Activated B cell treated with CpG ODN at 0.5 μM for 24 hours (primary cell): ENCODE measurements around the gene SMC3. TPM values are rescaled to one million over a fixed set of nuclear protein-coding genes. Genes with fewer than 3 reads are reported as not detected.

Experiments
- ATAC-seq: fragments of 200-7000 bp; cut with Tn5 transposase; one replicate; pipeline ENCODE4 v1.10.0; 2021; ENCODE audit warnings: low read depth, mild to moderate bottlenecking, moderate library complexity
- CTCF ChIA-PET: fragments of 350-600 bp; sonication (Branson Sonifier 250); formaldehyde crosslinking; loops from one replicate; lab custom pipeline; 2021; ENCODE audit warnings: antibody characterized with exemption; lab: Charles Lee
- POLR2A ChIA-PET: fragments of 350-600 bp; sonication (Branson Sonifier 250); formaldehyde crosslinking; loops from one replicate; lab custom pipeline; 2021; ENCODE audit warnings: antibody characterized with exemption; lab: Charles Lee
- DNase-seq: peaks from one replicate; pipeline ENCODE4 v3.0.0; 2022
- H3K27ac Mint-ChIP-seq: one replicate; pipeline ENCODE4 v1.8.0; 2020; ENCODE audit warnings: mixed read lengths
- H3K27me3 Mint-ChIP-seq: one replicate; pipeline ENCODE4 v1.8.0; 2021; ENCODE audit warnings: mixed read lengths
- H3K36me3 Mint-ChIP-seq: one replicate; pipeline ENCODE4 v1.8.0; 2021; ENCODE audit warnings: low read depth, mixed read lengths
- H3K4me1 Mint-ChIP-seq: one replicate; pipeline ENCODE4 v1.8.0; 2021; ENCODE audit warnings: mixed read lengths
- H3K4me3 Mint-ChIP-seq: one replicate; pipeline ENCODE4 v1.8.0; 2020; ENCODE audit warnings: mild to moderate bottlenecking, mixed read lengths
- H3K9me3 Mint-ChIP-seq: one replicate; pipeline ENCODE4 v1.8.0; 2020; ENCODE audit warnings: mixed read lengths
- CTCF ChIP-seq: fragments of 200-600 bp; IDR thresholded peaks from one replicate; pipeline ENCODE4 v1.8.0; 2022; ENCODE audit warnings: antibody characterized with exemption, mild to moderate bottlenecking
- intact Hi-C: fragments of 100-400 bp; cut with micrococcal nuclease; formaldehyde crosslinking; loops from one replicate; pipeline ENCODE4 v1.15.1; 2024
- total RNA-seq: library from RNA; stranded (reverse); gene quantifications from 2 replicates; pipeline ENCODE4 v1.2.3, GENCODE V29; 2022

SMC3 gene
- total RNA-seq, 1 donor from 2014 or later, result 41.1 TPM

- Mint-ChIP-seq H3K27ac (peak overlapping the region; percentile 98), H3K4me1 (peaks cover 36% of the 10 kb centered on the region), H3K36me3 (peaks cover 21% of the 10 kb centered on the region), H3K9me3 (no peaks in the 10 kb centered on the region), H3K27me3 (no peaks in the 10 kb centered on the region), H3K4me3 (peak overlapping the region; percentile 91)
- no peak for ATAC-seq
- ChIA-PET POLR2A (interaction anchor here (0.9 to 1.7 kb wide), 6 partner anchors 15 to 261 kb away, joined by 3 to 7 read pairs (median 4); partner anchors contain the start of gene SMNDC1), CTCF (interaction anchor here (0.9 to 1.3 kb wide), 5 partner anchors 15 to 261 kb away, joined by 3 to 4 read pairs (median 3); no protein-coding TSS in a partner anchor)
- intact Hi-C loops, result loop anchor here (1.0 to 5.0 kb wide), 12 partner anchors 9 to 1880 kb away; partner anchors contain the start of genes BBIP1, MXI1, PDCD4 and SHOC2
- no peak for TF ChIP-seq CTCF
- no peak for DNase-seq
Observed at GRCh38 chr10:110566472-110567200, 859 bp upstream of the SMC3 start.

GRCh38 chr10:110568055-110568735 lies 700 bp downstream of the SMC3 start:
- no peaks in the 10 kb centered on the region for H3K9me3 Mint-ChIP-seq
- DNase-seq (no peak), ATAC-seq (peak; percentile 20)
- peaks cover 46% of the 10 kb centered on the region for H3K4me1 Mint-ChIP-seq
- H3K4me3 Mint-ChIP-seq, result peak overlapping the region; percentile 91
- peaks cover 26% of the 10 kb centered on the region for H3K36me3 Mint-ChIP-seq
- TF ChIP-seq CTCF, result no peak
- ChIA-PET POLR2A (interaction anchor here (0.5 to 1.7 kb wide), 4 partner anchors 16 to 290 kb away, joined by 3 to 7 read pairs (median 4); no protein-coding TSS in a partner anchor), CTCF (interaction anchor here (1.4 kb wide), 1 partner anchor 10 kb away, joined by 4 read pairs; no protein-coding TSS in a partner anchor)
- intact Hi-C loops, result loop anchor here (1.0 to 5.0 kb wide), 5 partner anchors 10 to 646 kb away; partner anchors contain the start of genes MXI1, PDCD4 and XPNPEP1
- H3K27ac Mint-ChIP-seq, result peak overlapping the region; percentile 98
- no peaks in the 10 kb centered on the region for H3K27me3 Mint-ChIP-seq

DNA sequence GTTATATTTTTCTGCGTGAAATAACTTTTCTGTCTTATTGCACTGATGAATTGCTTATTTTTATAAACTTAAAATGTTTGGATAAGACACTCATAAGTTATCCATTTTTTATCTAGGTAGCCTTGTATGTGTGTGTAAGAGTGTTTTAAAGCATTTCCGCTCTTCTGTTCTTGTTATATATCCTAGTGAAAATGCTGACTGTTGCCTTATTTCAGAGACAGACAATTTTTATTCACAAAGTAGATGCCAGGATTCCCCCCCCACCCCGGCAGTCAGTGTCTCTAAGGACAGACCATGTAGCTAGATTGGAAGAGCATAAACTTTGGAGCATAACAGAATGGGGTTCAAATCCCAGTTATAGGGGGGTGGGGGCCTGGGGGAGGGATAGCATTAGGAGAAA lies 1.6 kb downstream of the SMC3 start:
- intact Hi-C loops, result loop anchor here (5.0 kb wide), 4 partner anchors 303 to 647 kb away; partner anchors contain the start of genes MXI1, PDCD4 and XPNPEP1
- H3K36me3 Mint-ChIP-seq, result peaks cover 27% of the 10 kb centered on the region
- H3K9me3 Mint-ChIP-seq, result no peaks in the 10 kb centered on the region
- DNase-seq (no peak), ATAC-seq (no peak)
- peaks cover 46% of the 10 kb centered on the region for H3K4me1 Mint-ChIP-seq
- H3K27ac Mint-ChIP-seq, result no peak overlapping the region
- CTCF ChIA-PET, result interaction anchor here (0.9 to 1.5 kb wide), 2 partner anchors 22 to 215 kb away, joined by 3 read pairs; no protein-coding TSS in a partner anchor
- POLR2A ChIA-PET, result interaction anchor here (0.6 to 1.1 kb wide), 4 partner anchors 28 to 302 kb away, joined by 3 to 4 read pairs (median 4); partner anchors contain the start of gene PDCD4
- H3K27me3 Mint-ChIP-seq, result no peaks in the 10 kb centered on the region
- H3K4me3 Mint-ChIP-seq, result peak overlapping the region; percentile 91
- TF ChIP-seq CTCF, result no peak

DNA sequence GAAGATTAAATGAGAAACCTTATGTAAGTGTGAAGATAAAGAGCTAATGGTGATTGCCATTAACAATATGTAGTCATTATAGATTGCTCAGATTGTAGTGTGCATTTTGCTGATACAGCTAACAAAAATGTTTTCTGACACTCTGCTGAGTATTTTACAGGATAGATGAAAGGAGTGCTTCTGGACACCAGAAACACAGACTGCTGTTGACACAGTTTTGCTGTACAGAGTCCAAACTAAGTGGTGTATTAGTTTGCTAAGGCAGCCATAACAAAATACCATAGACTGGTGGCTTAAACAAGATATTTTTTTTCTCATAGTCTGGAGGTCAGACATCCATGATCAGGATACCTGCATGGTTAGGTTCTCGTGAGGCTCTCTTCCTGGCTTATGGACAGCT lies 2.2 kb downstream of the SMC3 start:
- CTCF ChIA-PET, result interaction anchor here (0.7 to 1.5 kb wide), 4 partner anchors 23 to 454 kb away, joined by 3 to 4 read pairs (median 3); no protein-coding TSS in a partner anchor
- no peak for TF ChIP-seq CTCF
- POLR2A ChIA-PET, result interaction anchor here (0.6 to 0.8 kb wide), 2 partner anchors 27 to 302 kb away, joined by 3 to 4 read pairs; partner anchors contain the start of gene PDCD4

More for the DNA sequence above, 2.2 kb downstream of the SMC3 start:
- no peak overlapping the region for H3K4me3 Mint-ChIP-seq
- intact Hi-C loops, result loop anchor here (5.0 kb wide), 4 partner anchors 303 to 647 kb away; partner anchors contain the start of genes MXI1, PDCD4 and XPNPEP1
- peaks cover 33% of the 10 kb centered on the region for H3K36me3 Mint-ChIP-seq
- H3K27me3 Mint-ChIP-seq, result no peaks in the 10 kb centered on the region
- no peaks in the 10 kb centered on the region for H3K9me3 Mint-ChIP-seq
- peaks cover 51% of the 10 kb centered on the region for H3K4me1 Mint-ChIP-seq
- H3K27ac Mint-ChIP-seq, result no peak overlapping the region
- no peak for DNase-seq
- no peak for ATAC-seq
